ENCODE results near the gene ARRDC3. TPM values are rescaled to one million over a fixed set of nuclear protein-coding genes. Genes with fewer than 3 reads are reported as not detected.

Gene ARRDC3
- total and polyA plus RNA-seq, 10 of the 15 experiments (the other 5 are each of a cell fraction or from before 2014, with no cell fraction given) = 2.3 to 14.0 (median 8.6) TPM

DNA sequence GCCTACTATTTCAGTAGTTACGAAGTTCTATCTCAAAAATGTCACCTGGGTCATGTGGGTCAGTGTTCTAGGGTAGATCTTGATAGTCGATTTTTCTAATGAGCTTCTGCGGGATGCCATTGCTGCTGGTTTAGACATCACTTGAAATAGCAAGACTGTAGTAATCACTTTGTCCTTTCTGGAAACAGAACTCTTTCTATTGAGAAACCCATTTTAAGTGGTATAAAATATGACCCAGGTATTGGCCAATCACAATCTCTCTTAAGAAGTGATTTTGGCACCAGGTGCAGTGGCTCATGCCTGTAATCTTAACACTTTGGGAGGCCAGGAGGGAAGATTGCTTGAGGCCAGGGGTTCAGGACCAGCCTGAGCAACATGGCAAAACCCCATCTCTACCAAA lies 17.6 kb downstream of the ARRDC3 start:
- TF ChIP-seq PAX8 (IDR thresholded peaks at IDR 0.05) (no peak), RFX5 (IDR thresholded peaks at IDR 0.05; ENCODE audit: low read depth, low read length) (no peak), SMARCA5 (IDR thresholded peaks at IDR 0.05) (no peak), NFYA (IDR thresholded peaks at IDR 0.05; ENCODE audit: borderline replicate concordance, low read depth, low read length) (no peak), SRF (IDR thresholded peaks at IDR 0.05; ENCODE audit: low read depth in 2 of 2, low read length in 2 of 2) (no peak), NFIC (IDR thresholded peaks at IDR 0.05; ENCODE audit: low read depth, low read length) (no peak), USF2 (IDR thresholded peaks at IDR 0.05; ENCODE audit: borderline replicate concordance, low read depth, low read length) (no peak), ZNF687 (IDR thresholded peaks at IDR 0.05) (no peak), ELK1 (IDR thresholded peaks at IDR 0.05; ENCODE audit: low read depth, low read length) (no peak), CREB1 (IDR thresholded peaks at IDR 0.05; ENCODE audit: low read depth) (no peak)

More for the DNA sequence above, 17.6 kb downstream of the ARRDC3 start:
- Histone ChIP-seq H4K20me1 (ENCODE audit: control insufficient read depth, insufficient read depth) (no peaks in the 10 kb centered on the region), H3K9me3 (replicated peaks; ENCODE audit: control insufficient read depth, insufficient read depth, low read length) (peaks cover 7% of the 10 kb centered on the region; the same call in 2 of the 3 replicates), H3K36me3 (ENCODE audit: control insufficient read depth in 2 of 2, insufficient read depth in 2 of 2, low read length in 1 of 2) (peaks cover 0 to 14% of the 10 kb centered on the region in 2 experiments; a peak in 3 of 4 replicates), H3K79me2 (ENCODE audit: control insufficient read depth, insufficient read depth, low read length) (no peaks in the 10 kb centered on the region), H3K4me2 (ENCODE audit: control insufficient read depth, insufficient read depth) (no peak overlapping the region), H3K4me3 (no peak overlapping the region), H3K27me3 (replicated peaks in 1 of 2; ENCODE audit: control insufficient read depth in 2 of 2, insufficient read depth in 2 of 2, low read length in 1 of 2) (no peaks in the 10 kb centered on the region), H3K9ac (ENCODE audit: control insufficient read depth, insufficient read depth, low read length) (no peak overlapping the region), H3K27ac (ENCODE audit: control insufficient read depth, insufficient read depth) (no peak overlapping the region), H2AFZ (ENCODE audit: control insufficient read depth, low read depth, low read length) (no peak overlapping the region), H3K4me1 (ENCODE audit: control insufficient read depth, insufficient read depth, low read length) (peaks cover 8% of the 10 kb centered on the region)
- FAIRE-seq (no peak), DNase-seq (ENCODE audit: low read depth, low spot score) (no peak), ATAC-seq (no peak)
- ChIA-PET SMC1A (ENCODE audit: uncharacterized antibody, unreplicated experiment) (interaction anchor here (0.6 to 0.7 kb wide), 2 partner anchors 11 to 36 kb away, joined by 3 read pairs; no protein-coding TSS in a partner anchor), RAD21 (ENCODE audit: unreplicated experiment) (no interaction called here), CTCF (interaction anchor here (0.6 to 0.9 kb wide), 2 partner anchors 19 to 81 kb away, joined by 3 read pairs; no protein-coding TSS in a partner anchor), POLR2A (no interaction called here)
- in situ Hi-C loops (cut with MboI) = no loop called here
- 82% methylated on average over 3 of the region's 3 CpGs for WGBS (ENCODE audit: insufficient coverage, insufficient replicate concordance, low lambda C conversion rate, missing lambda C conversion rate)
- BruUV-seq (replicated peaks) = no TSS peak
- intact Hi-C loops (cut with micrococcal nuclease; ENCODE audit: unreplicated experiment) = no loop called here
